B cell (primary cell): ENCODE measurements around the gene DDI2. TPM values are rescaled to one million over a fixed set of nuclear protein-coding genes. Genes with fewer than 3 reads are reported as not detected.
A peak's percentile ranks its signal among the peaks of the same experiment; 100 is the strongest.

Experiments
- ATAC-seq: fragments of 200-7000 bp; cut with Tn5 transposase; one replicate; pipeline ENCODE4 v1.10.0; 2021; ENCODE audit warnings: low read depth, mild to moderate bottlenecking, moderate number of reproducible peaks, moderate library complexity
- CTCF ChIA-PET: fragments of 350-600 bp; sonication (Branson Sonifier 250); formaldehyde crosslinking; loops from one replicate; lab custom pipeline; 2021; ENCODE audit warnings: antibody characterized with exemption, inconsistent platforms; lab: Charles Lee
- POLR2A ChIA-PET: fragments of 350-600 bp; sonication (Branson Sonifier 250); formaldehyde crosslinking; loops from one replicate; lab custom pipeline; 2021; ENCODE audit warnings: antibody characterized with exemption; lab: Charles Lee
- DNase-seq: peaks from one replicate; pipeline ENCODE4 v3.0.0; 2013
- H2AFZ ChIP-seq: 2 replicates; pipeline ENCODE4 v1.6.1; 2012; ENCODE audit warnings: mild to moderate bottlenecking, low read depth, low read length; ENCODE audit not compliant: insufficient read depth, poor library complexity, severe bottlenecking
- H3K27ac ChIP-seq, 2 donors: 1 replicate in 1 of 2; 2 replicates in 1 of 2; pipeline ENCODE4 v1.5.1; 2012 to 2013; ENCODE audit warnings: low read length in 2 of 2, mild to moderate bottlenecking in 2 of 2, moderate library complexity in 1 of 2
- H3K27me3 ChIP-seq, 4 experiments: fragments of 200-600 bp in 1 of 4; sonication (generic) in 1 of 4; replicated peaks in 1 of 4; 1 replicate in 2 of 4; 2 replicates in 2 of 4; pipeline versions ENCODE4 v1.6.1 to v1.7.0; 2013 to 2016; ENCODE audit warnings: low read length in 3 of 4, mild to moderate bottlenecking in 2 of 4, mixed read lengths in 1 of 4, moderate library complexity in 1 of 4; ENCODE audit not compliant: insufficient read depth in 4 of 4, control insufficient read depth in 3 of 4; ENCODE audit errors: control extremely low read depth in 1 of 4
- H3K36me3 ChIP-seq, 2 experiments: replicated peaks in 1 of 2; 1 replicate in 1 of 2; 2 replicates in 1 of 2; pipeline versions ENCODE4 v1.6.1 to v1.7.1; 2013; ENCODE audit warnings: low read length in 1 of 2; ENCODE audit not compliant: insufficient read depth in 2 of 2, control insufficient read depth in 1 of 2; ENCODE audit errors: control extremely low read depth in 1 of 2, extremely low read depth in 1 of 2
- H3K4me1 ChIP-seq, 2 donors: fragments of 200-600 bp in 1 of 2; sonication (generic) in 1 of 2; 1 replicate in 1 of 2; 2 replicates in 1 of 2; pipeline versions ENCODE4 v1.5.1 to v1.6.1; 2013 to 2017; ENCODE audit warnings: low read length in 2 of 2; ENCODE audit not compliant: control insufficient read depth in 2 of 2, insufficient read depth in 2 of 2
- H3K4me2 ChIP-seq: replicated peaks from 2 replicates; pipeline ENCODE3; 2012; ENCODE audit warnings: mild to moderate bottlenecking, low read depth, low read length; ENCODE audit not compliant: poor library complexity, severe bottlenecking
- H3K4me3 ChIP-seq, 5 experiments: fragments of 200-600 bp in 1 of 5; sonication (generic) in 1 of 5; 1 replicate in 3 of 5; 2 replicates in 2 of 5; pipeline versions ENCODE4 v1.5.1 to v1.7.0; 2011 to 2016; ENCODE audit warnings: low read length in 4 of 5, mild to moderate bottlenecking in 4 of 5, low read depth in 2 of 5, control low read depth in 1 of 5, moderate library complexity in 1 of 5; ENCODE audit not compliant: insufficient read depth in 1 of 5; ENCODE audit errors: control extremely low read depth in 1 of 5, extremely low read depth in 1 of 5
- H3K79me2 ChIP-seq: fragments of 200-600 bp; sonication (generic); one replicate; pipeline ENCODE4 v1.6.0; 2016; ENCODE audit warnings: low read length; ENCODE audit not compliant: control insufficient read depth, insufficient read depth
- H3K9ac ChIP-seq: fragments of 200-600 bp; sonication (generic); 2 replicates; pipeline ENCODE4 v1.6.1; 2017; ENCODE audit warnings: mild to moderate bottlenecking, low read length, moderate library complexity
- H3K9me3 ChIP-seq, 3 donors: one replicate each; pipeline versions ENCODE4 v1.6.1 to v1.7.1; 2013; ENCODE audit warnings: low read length in 2 of 3; ENCODE audit not compliant: control insufficient read depth in 2 of 3, insufficient read depth in 1 of 3; ENCODE audit errors: control extremely low read depth in 1 of 3
- H4K20me1 ChIP-seq: 2 replicates; pipeline ENCODE4 v1.6.0; 2012; ENCODE audit warnings: mild to moderate bottlenecking, low read length; ENCODE audit not compliant: insufficient read depth, control insufficient read depth, poor library complexity, severe bottlenecking
- H3K27ac Mint-ChIP-seq: one replicate; pipeline ENCODE4 v1.8.0; 2021; ENCODE audit warnings: mixed read lengths
- H3K27me3 Mint-ChIP-seq: one replicate; pipeline ENCODE4 v1.8.0; 2021; ENCODE audit warnings: mixed read lengths
- H3K4me1 Mint-ChIP-seq: one replicate; pipeline ENCODE4 v1.8.0; 2021; ENCODE audit warnings: mixed read lengths
- H3K4me3 Mint-ChIP-seq: one replicate; pipeline ENCODE4 v1.8.0; 2021; ENCODE audit warnings: mixed read lengths
- H3K9me3 Mint-ChIP-seq: one replicate; pipeline ENCODE4 v1.8.0; 2022; ENCODE audit warnings: mixed read lengths; ENCODE audit not compliant: insufficient read depth
- EZH2 ChIP-seq: IDR thresholded peaks from 2 replicates; pipeline ENCODE4 v1.6.1; 2012; ENCODE audit warnings: borderline replicate concordance, low read depth, mild to moderate bottlenecking, moderate library complexity, low read length; ENCODE audit not compliant: insufficient read depth, poor library complexity, severe bottlenecking
- WGBS: methylation state at CpG from one replicate; pipeline ENCODE4 v1.1.5; 2013; ENCODE audit warnings: missing lambda C conversion rate; ENCODE audit not compliant: insufficient coverage; 5-methylcytosine and 5-hydroxymethylcytosine counted together
- intact Hi-C: fragments of 100-400 bp; cut with micrococcal nuclease; formaldehyde crosslinking; loops from one replicate; pipeline ENCODE4 v1.10.0; 2022
- polyA plus RNA-seq: library from polyadenylated mRNA; depleted of rRNA; stranded (reverse); fragments of >200 nt; gene quantifications from 2 replicates; pipeline ENCODE4 v1.2.3, GENCODE V29; 2012
- total RNA-seq, 2 donors: library from RNA; stranded (reverse); fragments of 120-200 nt in 1 of 2; gene quantifications; 1 replicate in 1 of 2; 2 replicates in 1 of 2; pipeline versions ENCODE4 v1.2.3 to v1.2.4, GENCODE V29; 2013 to 2022
- TF ChIP-seq, protein P1 (sequence below): fragments of 200-600 bp; IDR thresholded peaks from one replicate; pipeline ENCODE4 v1.8.0; 2022; ENCODE audit warnings: antibody characterized with exemption, mild to moderate bottlenecking

Gene DDI2
- total and polyA plus RNA-seq, 2 donors (not counting 1 experiment from before 2014, with no cell fraction given) = 8.5 to 61.0 TPM

GRCh38 chr1:15574741-15575140 is 42.5 kb upstream of the DDI2 start:
- no peaks in the 10 kb centered on the region for H4K20me1 ChIP-seq
- peaks cover 44 to 50% of the 10 kb centered on the region in 2 donors for H3K4me1 ChIP-seq
- WGBS = 93% methylated on average over 6 of the region's 6 CpGs
- Mint-ChIP-seq H3K9me3 (no peaks in the 10 kb centered on the region), H3K4me3 (no peak overlapping the region), H3K27ac (peak overlapping the region; percentile 59), H3K4me1 (peaks cover 47% of the 10 kb centered on the region), H3K27me3 (no peaks in the 10 kb centered on the region)
- H3K9me3 ChIP-seq = no peaks in the 10 kb centered on the region
- no peak for DNase-seq
- ChIA-PET POLR2A (interaction anchor here (0.6 kb wide), 1 partner anchor 28 kb away, joined by 5 read pairs; no protein-coding TSS in a partner anchor), CTCF (interaction anchor here (1.4 kb wide), 1 partner anchor 19 kb away, joined by 3 read pairs; no protein-coding TSS in a partner anchor)
- H3K4me2 ChIP-seq = no peak overlapping the region
- H3K9ac ChIP-seq = no peak overlapping the region
- peaks cover 0 to 11% of the 10 kb centered on the region in 2 experiments for H3K36me3 ChIP-seq
- H3K79me2 ChIP-seq = no peaks in the 10 kb centered on the region
- no peak overlapping the region for H2AFZ ChIP-seq
- peak overlapping the region in 1 of 2 donors; percentile 41 for H3K27ac ChIP-seq
- no peak for ATAC-seq
- intact Hi-C loops = no loop called here
- TF ChIP-seq, protein P1, sequence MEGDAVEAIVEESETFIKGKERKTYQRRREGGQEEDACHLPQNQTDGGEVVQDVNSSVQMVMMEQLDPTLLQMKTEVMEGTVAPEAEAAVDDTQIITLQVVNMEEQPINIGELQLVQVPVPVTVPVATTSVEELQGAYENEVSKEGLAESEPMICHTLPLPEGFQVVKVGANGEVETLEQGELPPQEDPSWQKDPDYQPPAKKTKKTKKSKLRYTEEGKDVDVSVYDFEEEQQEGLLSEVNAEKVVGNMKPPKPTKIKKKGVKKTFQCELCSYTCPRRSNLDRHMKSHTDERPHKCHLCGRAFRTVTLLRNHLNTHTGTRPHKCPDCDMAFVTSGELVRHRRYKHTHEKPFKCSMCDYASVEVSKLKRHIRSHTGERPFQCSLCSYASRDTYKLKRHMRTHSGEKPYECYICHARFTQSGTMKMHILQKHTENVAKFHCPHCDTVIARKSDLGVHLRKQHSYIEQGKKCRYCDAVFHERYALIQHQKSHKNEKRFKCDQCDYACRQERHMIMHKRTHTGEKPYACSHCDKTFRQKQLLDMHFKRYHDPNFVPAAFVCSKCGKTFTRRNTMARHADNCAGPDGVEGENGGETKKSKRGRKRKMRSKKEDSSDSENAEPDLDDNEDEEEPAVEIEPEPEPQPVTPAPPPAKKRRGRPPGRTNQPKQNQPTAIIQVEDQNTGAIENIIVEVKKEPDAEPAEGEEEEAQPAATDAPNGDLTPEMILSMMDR = no peak
- TF ChIP-seq EZH2 = no peak
- H3K4me3 ChIP-seq = no peak overlapping the region
- no peaks in the 10 kb centered on the region for H3K27me3 ChIP-seq

DNA sequence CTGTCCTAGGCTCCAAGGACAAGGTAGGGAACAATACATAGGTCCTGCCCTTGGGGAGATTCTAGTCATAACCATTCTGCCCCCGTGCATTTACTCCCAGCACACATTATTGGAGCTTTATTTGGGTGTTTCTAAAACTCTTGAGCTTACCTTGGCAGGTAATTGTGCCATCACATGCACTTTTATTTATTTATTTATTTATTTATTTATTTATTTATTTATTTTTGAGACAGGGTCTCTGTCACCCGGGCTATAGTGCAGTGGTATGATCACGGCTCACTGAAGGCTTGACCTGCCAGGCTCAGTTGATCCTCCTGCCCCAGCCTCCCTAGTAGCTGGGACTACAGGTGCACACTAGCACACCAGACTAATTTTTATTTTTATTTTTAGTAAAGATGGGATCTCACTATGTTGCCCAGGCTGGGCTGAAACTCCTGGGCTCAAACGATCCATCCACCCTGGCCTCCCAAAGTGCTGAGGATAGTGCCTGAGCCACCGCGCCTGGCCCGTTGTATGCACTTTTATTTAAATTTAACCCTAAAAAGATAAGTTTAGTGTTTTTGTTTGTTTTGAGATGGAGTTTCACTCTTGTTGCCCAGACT is 41.6 kb upstream of the DDI2 start:
- Histone ChIP-seq H2AFZ (no peak overlapping the region), H3K36me3 (peaks cover 0 to 8% of the 10 kb centered on the region in 2 experiments), H3K9ac (no peak overlapping the region), H3K4me2 (no peak overlapping the region), H3K4me3 (no peak overlapping the region), H3K79me2 (no peaks in the 10 kb centered on the region), H3K27me3 (no peaks in the 10 kb centered on the region), H3K4me1 (peaks cover 46 to 55% of the 10 kb centered on the region in 2 donors), H4K20me1 (no peaks in the 10 kb centered on the region), H3K9me3 (no peaks in the 10 kb centered on the region), H3K27ac (no peak overlapping the region)
- Mint-ChIP-seq H3K4me1 (peaks cover 48% of the 10 kb centered on the region), H3K9me3 (no peaks in the 10 kb centered on the region), H3K27ac (peak overlapping the region; percentile 59), H3K4me3 (no peak overlapping the region), H3K27me3 (no peaks in the 10 kb centered on the region)
- DNase-seq = no peak
- no CpG with 5 or more reads among the region's 7 CpGs for WGBS
- ChIA-PET POLR2A (no interaction called here), CTCF (interaction anchor here (1.4 kb wide), 1 partner anchor 18 kb away, joined by 3 read pairs; no protein-coding TSS in a partner anchor)
- intact Hi-C loops = no loop called here
- no peak for TF ChIP-seq EZH2
- TF ChIP-seq, protein P1 = no peak
- ATAC-seq = no peak
